ENCODE measurements around the gene PKP4.
"Not testable (repeated sequence)": the region's sequence is repeated elsewhere in the genome, so short reads cannot be mapped to it uniquely, and the experiment has no call there.

The PKP4 gene

GRCh38 chr2:158693476-158693875, 236.7 kb downstream of the PKP4 start:
- DNase-seq = no peak

- no peak for DNase-seq
These were observed 238.6 kb downstream of the PKP4 start for GRCh38 chr2:158695305-158695704.

DNA sequence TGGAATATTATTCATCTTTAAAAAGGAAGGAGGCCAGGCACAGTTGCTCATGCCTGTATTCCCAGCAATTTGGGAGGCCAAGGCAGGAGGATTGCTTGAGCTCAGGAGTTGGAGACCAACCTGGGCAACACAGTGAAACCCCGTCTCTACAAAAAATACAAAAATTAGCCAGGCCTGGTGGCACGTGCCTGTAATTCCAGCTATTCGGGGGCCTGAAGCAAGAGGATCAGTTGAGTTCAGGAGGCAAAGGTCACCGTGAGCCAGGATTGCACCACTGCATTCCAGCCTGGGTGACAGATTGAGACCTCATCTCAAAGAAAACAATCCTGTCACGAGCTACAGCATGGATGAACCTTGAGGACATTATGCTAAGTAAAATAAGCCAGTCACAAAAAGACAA, 239.0 kb downstream of the PKP4 start:
- DNase-seq = not testable (repeated sequence)

GRCh38 chr2:158699323-158699722, 242.6 kb downstream of the PKP4 start:
- no peak for DNase-seq

DNA sequence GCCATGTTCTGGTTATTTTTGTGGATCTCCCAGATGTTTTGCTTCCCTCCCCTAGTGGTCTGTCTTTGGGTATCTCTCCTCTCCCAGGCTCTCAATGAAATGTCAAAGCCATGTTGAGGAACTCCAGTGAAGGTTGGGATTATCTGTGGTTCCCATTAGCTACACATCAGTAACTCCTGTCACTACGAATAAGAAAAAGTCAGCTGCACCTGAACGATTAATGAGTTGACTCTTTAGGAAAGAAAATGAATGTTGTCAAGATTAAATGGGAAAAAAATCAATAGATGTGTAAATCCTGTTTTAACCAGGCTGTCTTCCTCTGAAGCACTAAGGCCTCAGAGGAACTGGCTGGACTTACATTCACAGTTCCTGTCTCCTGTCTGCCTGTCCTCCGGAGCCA, 244.3 kb downstream of the PKP4 start:
- DNase-seq = no peak

DNA sequence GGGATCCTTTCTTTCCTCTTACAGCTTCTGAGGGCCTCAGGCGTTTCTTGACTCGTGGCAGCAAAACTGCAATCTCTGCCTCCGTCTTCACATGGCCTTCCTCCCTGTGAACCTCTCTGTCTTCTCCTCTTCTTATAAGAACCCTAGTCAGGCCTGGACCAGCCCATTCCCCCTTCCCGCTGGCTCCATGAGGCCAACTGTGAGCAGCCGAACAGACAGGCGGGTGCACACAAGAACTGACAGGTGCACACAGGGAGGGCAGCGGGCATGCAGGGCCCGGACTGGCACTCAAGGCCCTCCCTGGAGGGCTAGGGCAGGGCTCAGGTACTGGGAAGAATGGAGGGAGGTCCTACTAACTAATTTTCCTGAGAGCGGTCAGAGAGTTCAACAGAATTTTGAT, 246.0 kb downstream of the PKP4 start:
- no peak for DNase-seq

- not testable (repeated sequence) for DNase-seq
These were observed 248.1 kb downstream of the PKP4 start for GRCh38 chr2:158704724-158705465.

DNA sequence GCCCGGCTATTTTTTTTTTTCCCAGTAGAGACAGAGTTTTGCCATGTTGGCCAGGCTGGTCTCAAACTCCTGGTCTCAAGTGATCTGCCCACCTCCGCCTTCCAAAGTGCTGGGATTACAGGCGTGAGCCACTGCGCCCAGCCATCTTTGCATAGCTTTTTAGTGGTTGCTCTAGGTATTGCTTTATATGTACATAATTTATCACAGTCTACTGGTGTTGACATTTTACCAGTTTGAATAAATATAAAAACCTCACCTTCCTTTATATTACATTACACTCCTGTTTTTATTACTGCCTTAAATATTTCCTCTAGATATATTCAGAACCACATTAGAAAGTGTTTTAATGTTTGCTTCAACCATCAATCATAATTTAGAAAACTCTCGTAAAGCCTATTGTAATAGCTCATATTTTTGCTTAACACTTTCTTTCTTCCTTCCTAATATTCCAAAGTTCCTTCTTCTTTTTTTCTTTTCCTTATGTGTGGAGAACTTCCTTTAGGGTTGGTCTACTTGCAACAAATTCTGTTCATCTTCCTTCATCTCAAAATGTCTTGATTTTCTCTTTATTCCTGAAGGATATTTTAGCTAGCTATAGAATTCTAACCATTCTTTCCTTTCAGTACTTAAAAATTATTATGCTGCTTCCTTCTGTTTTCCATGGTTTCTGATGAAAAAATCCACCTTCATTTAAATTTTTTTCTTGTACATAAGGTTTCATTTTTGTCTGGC, 256.2 kb downstream of the PKP4 start:
- no peak for DNase-seq

DNA sequence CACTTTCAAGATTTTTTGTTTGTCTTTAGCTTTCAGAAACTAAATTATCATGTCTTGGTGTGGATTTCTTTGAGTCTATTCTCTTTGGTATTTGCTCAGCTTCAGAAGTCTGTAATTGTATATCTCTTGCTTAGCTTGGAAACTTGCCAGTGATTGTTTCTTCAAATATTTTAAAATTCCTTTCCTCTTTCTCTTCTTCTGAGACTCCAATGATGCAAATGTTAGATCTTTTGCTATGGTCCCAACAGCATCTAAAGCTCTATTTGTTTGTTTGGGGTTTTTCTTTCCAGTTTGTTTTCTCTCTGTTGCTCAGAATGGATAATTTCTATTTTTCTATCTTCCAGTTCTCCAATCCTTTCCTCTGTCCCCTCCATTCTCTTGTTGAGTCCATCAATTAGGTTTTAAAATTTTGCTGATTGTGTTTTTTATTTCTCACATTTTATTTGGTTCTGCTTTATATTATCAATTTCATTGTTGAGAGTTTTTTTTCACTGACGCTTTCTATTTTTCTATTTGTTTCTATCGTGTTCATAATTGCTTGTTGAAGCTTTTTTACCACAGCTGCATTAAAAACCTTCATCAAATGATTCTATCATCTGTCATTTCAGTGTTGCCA, 256.9 kb downstream of the PKP4 start:
- no peak for DNase-seq

DNA sequence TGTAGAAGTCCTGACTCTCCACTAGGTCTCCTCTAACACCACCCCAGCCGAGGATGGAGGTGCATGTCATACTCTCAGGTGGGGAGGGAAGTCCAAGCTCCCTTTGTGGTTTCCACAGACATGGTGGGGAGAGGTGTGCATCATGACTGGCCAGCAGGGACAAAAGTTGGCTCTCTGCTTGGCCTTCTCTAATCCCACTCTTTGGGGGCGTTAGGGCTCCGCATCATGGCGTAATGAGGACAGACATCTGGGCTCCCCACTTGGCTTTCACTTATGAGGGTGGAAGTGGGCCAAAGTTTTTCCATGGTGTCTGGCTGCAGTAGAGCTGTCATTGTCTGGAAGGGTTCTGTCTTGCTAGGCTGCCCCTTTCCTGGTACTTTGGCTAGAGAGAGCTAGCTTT, 257.7 kb downstream of the PKP4 start:
- no peak for DNase-seq

DNA sequence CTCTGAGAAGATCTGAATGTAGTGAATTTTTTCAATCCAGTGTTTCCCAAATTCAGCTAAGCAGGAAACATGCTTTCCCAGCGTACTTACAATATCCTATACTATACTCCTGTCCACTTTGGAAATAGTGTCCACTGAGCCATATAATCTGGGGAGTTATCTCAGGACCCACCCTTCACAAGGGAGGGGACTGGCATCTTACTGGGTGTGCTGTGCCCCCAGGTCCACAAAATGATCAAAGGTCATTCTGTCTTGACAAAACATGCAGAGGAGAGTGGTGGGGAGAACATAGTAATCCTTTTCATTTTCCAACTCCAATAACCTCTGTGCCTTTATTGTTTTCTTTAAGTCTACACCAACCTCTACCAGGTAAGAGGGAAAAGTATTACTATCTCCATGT, 258.6 kb downstream of the PKP4 start:
- DNase-seq = no peak

DNA sequence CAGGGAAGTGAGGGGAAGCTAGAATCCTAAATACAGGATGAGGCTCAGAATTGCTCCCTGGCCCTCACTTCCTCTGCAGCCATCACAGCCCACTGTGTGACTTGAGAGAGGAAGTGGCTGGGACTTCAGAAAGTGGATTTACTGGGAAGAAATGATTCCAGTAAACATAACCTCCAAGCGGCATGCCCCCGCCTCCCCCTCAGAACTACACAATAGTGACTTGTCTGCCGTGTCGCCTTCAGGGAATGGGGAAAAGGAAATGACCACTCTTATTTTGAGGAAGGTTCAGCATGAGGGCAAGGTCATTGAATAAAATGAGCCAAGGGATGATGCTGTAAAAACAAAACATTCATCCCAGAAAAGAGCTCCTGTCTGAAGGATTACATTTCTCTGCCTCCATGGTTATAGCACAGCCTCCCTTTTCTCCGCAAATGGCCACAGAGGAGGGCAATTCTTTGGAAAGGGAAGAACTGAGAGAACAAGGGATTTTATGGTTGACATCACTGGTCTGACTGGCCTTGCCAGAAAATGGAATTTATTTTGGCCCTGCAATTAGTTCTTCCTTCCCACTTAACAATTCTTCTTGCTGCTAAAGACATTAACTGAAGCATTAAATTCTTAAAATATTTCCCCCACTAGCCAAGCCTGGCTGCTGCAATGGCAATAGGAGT, 259.5 kb downstream of the PKP4 start:
- DNase-seq = peak; percentile 38

- DNase-seq = no peak
These were observed 260.2 kb downstream of the PKP4 start for GRCh38 chr2:158716921-158717320.

GRCh38 chr2:158717366-158718195, 260.8 kb downstream of the PKP4 start:
- DNase-seq = no peak

- DNase-seq = no peak
These were observed 261.4 kb downstream of the PKP4 start for GRCh38 chr2:158718196-158718585.

DNA sequence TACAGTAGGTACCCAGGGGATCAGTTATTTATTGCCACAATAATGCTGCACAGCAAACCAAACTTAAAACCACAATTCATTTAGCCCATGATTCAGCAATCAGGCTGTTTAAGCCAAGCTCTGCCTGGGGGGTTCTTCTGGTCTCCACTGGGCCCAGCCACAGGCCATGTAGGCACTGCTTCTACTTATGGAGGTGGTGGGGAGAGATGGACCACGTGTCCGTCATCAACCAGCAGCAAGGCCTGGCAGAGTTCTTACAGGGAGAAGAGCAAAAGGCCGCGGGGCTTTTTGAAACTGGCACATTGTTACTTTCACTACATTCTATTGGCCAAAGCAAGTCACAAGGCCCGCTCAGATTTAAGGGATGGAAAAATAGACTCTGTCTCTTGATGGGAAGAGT, 262.1 kb downstream of the PKP4 start:
- no peak for DNase-seq

DNA sequence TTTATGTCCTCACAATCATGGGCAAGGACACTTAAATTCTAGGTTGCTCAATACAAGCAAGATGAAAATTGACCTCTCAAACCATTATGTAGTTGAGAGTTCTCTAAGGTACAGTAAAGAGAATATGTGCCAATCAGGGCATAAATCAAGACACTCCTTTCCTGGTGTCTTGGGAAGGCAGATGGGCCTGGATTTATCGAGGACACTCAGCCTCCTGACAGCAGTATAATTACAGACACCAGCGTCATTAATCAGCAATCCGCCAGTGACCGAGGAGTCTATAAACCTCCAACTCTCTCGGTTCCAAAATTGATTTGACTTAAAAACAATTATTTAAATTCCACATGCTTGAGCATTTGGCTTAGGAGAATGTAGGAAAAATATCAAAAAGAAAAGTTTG, 262.7 kb downstream of the PKP4 start:
- no peak for DNase-seq

GRCh38 chr2:158722266-158723105, 265.7 kb downstream of the PKP4 start:
- no peak for DNase-seq

- DNase-seq = no peak
These were observed 266.6 kb downstream of the PKP4 start for GRCh38 chr2:158723181-158723838.

GRCh38 chr2:158723921-158724802, 267.4 kb downstream of the PKP4 start:
- no peak for DNase-seq
